Activated naive CD4-positive, alpha-beta T cell treated with anti-CD3 and anti-CD28 coated beads, Interleukin-2, amount 50 U/mL, for 72 hours (primary cell): ENCODE measurements around the gene RGS16. TPM values are rescaled to one million over a fixed set of nuclear protein-coding genes. Genes with fewer than 3 reads are reported as not detected.
A peak's percentile ranks its signal among the peaks of the same experiment; 100 is the strongest.

Experiments used
- ATAC-seq, 2 donors: fragments of 150-1000 bp; cut with Tn5 transposase; 2 replicates each; pipeline ENCODE4 v1.10.0; 2021; ENCODE audit warnings: mild to moderate bottlenecking in 2 of 2, moderate library complexity in 2 of 2
- DNase-seq, 2 donors: peaks; one replicate each; pipeline ENCODE4 v3.0.0; 2021 to 2022; ENCODE audit warnings: low spot score in 2 of 2
- H3K27ac Mint-ChIP-seq, 2 donors: one replicate each; pipeline ENCODE4 v1.8.0; 2022; ENCODE audit warnings: mild to moderate bottlenecking in 2 of 2, mixed read lengths in 2 of 2
- H3K36me3 Mint-ChIP-seq, 2 donors: one replicate each; pipeline ENCODE4 v1.8.0; 2022; ENCODE audit warnings: mixed read lengths in 2 of 2
- H3K9me3 Mint-ChIP-seq, 2 donors: one replicate each; pipeline ENCODE4 v1.8.0; 2022; ENCODE audit warnings: mixed read lengths in 2 of 2
- total RNA-seq, 2 donors: library from RNA; stranded (reverse); gene quantifications; one replicate each; pipeline ENCODE4 v1.2.3, GENCODE V29; 2022

RGS16 gene
- 10 to 100 TPM; 36.0 to 64.5 TPM for total RNA-seq

DNA sequence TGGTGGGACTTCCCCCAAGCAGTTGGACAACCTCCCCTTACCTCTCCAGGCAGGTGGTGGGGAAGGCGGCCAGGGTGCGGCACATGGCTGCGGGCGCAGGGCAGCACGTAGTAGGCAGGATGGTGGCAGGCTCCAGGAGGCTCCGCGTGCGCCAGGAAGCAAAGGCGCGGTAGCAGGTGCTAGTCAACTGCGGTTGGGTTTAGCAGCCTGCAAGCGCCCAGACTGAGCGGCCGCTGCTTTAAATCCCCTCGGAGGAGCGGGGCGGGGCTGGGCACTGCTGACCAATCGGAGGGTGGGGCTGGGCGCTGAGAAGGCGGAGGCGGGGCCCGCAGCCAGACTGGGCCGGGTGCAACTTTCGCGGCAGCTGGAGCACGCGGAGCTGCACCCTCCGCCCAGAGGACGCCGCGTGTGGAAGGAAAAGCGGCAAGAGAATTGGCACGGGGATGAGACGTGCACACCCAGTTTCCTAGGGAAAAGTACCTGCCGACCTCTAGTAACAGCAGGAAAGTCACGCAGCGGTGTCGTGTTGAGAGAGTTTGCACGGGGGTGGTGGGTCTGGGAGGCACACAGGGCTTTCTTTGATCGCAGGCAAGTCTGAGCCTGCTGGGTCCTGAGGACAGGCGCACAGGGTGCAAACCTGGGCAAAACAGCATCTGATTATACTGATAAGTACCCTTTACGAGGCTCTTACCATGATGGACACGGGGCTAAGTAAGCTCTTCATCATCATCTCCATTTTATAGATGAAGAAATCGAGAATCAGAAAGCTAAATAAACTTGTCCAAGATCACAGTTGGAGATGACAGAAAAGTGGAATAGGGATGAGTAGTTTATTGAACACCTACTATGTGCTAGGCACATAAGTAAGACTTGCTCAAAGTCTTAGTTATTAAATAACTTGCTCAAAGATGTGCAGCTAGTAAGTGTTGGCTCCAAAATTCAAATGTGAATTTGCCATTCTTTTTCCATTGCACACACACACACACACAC is at the start of gene RGS16:
Gene RGS16, minus strand, starts transcription at position 215 of the 990 bp plus-strand sequence. Its CDS starts 130 bp downstream, at position 85.
- H3K27ac Mint-ChIP-seq = no peak within 1 kb of the TSS
- ATAC-seq = peak; percentile 87 to 92
- H3K9me3 Mint-ChIP-seq = no peaks in the 10 kb centered on the region
- H3K36me3 Mint-ChIP-seq = peaks cover 5 to 6% of the 10 kb centered on the region in 2 donors
- DNase-seq = peak; percentile 93 to 96

DNA sequence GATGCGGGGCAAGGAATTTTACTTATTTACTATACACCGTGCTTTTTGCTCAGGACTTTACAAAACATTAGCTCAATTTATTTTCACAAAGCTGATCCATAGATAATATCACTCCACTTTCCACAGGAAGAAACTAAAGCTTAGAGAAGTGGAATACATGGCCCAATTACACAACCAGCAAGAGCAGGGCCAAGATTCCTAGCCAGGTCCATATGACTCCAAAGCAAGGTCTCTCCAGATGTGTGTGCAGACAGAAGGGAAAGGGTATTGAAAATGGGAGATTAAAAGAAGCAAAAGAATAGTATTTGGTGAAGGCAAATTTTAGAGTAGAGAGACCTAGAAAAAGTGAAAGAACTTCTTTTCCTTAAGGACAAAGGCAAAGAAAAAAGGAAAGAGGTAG is 49.8 kb upstream of the RGS16 start:
- no peak overlapping the region for H3K27ac Mint-ChIP-seq
- H3K9me3 Mint-ChIP-seq = no peaks in the 10 kb centered on the region
- no peaks in the 10 kb centered on the region for H3K36me3 Mint-ChIP-seq
- DNase-seq = no peak
- no peak for ATAC-seq

- no peak for ATAC-seq
Observed at GRCh38 chr1:182652933-182653332, 48.7 kb upstream of the RGS16 start.

GRCh38 chr1:182651339-182651724 is 47.1 kb upstream of the RGS16 start:
- no peak overlapping the region for H3K27ac Mint-ChIP-seq
- no peak for ATAC-seq
- H3K9me3 Mint-ChIP-seq = no peaks in the 10 kb centered on the region
- DNase-seq = no peak
- H3K36me3 Mint-ChIP-seq = no peaks in the 10 kb centered on the region

More at GRCh38 chr1:182652933-182653332, 48.7 kb upstream of the RGS16 start:
- no peak overlapping the region for H3K27ac Mint-ChIP-seq
- no peaks in the 10 kb centered on the region for H3K36me3 Mint-ChIP-seq
- DNase-seq = no peak
- no peaks in the 10 kb centered on the region for H3K9me3 Mint-ChIP-seq

DNA sequence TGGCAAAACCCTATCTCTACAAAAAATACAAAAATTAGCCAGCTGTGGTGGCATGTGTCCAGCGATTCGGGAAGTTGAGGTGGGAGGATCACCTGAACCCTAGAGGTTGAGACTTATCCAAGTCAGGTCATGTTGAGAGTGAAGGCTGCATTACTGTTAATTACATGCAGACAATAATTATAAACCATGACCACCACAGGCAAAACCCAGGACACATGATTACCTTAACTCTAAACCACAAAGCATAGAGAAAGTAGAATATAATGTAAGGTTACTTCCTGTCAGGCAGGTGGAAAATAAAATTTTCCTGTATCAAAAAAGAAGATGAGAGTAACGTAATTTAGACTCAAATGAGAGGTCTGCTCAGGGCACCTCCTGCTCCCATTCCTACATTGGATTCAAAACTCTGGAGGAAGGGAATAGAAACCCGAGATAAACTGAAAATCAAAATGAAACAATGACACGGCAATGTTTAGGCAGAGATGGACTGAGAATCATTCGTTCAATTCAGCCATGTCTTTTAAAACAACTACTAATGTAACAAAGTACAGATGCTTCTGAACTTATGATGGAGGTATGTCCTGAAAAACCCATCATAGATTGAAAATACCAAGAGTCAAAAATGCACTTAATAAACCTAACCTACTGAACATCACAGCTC is 46.6 kb upstream of the RGS16 start:
- no peaks in the 10 kb centered on the region for H3K36me3 Mint-ChIP-seq
- DNase-seq (no peak), ATAC-seq (no peak)
- no peak overlapping the region for H3K27ac Mint-ChIP-seq
- H3K9me3 Mint-ChIP-seq = no peaks in the 10 kb centered on the region

- Mint-ChIP-seq H3K27ac (no peak overlapping the region), H3K9me3 (peaks cover 0 to 4% of the 10 kb centered on the region in 2 donors), H3K36me3 (peaks cover 0 to under 1% of the 10 kb centered on the region in 2 donors)
- ATAC-seq = no peak
- DNase-seq = no peak
Observed at GRCh38 chr1:182649041-182649440, 44.9 kb upstream of the RGS16 start.

DNA sequence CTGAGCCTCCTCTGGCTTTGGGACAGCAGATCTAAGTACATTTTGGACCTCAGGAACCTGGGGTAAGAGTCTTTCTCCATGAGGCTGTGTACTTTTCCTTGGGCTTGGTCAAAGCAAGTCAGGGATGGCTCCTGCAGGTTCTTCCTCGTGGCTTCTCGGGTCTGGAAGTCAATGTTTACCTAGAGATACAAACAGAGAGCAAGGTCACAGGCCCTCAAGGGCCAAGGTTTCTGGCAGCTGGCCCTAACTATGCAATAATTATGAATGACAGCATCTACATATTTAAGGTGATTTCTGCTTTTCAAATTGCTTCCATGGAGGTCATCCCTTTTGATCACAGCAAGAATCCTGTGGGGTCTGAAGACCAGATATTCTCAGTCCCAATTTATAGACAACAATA is 42.5 kb upstream of the RGS16 start:
- DNase-seq (no peak), ATAC-seq (no peak)
- Mint-ChIP-seq H3K9me3 (peaks cover 0 to 13% of the 10 kb centered on the region in 2 donors), H3K27ac (no peak overlapping the region), H3K36me3 (peaks cover 4 to 6% of the 10 kb centered on the region in 2 donors)

GRCh38 chr1:182644886-182645285 is 40.7 kb upstream of the RGS16 start:
- no peak overlapping the region for H3K27ac Mint-ChIP-seq
- peaks cover 0 to 13% of the 10 kb centered on the region in 2 donors for H3K9me3 Mint-ChIP-seq
- DNase-seq (no peak), ATAC-seq (no peak)
- peaks cover 4 to 6% of the 10 kb centered on the region in 2 donors for H3K36me3 Mint-ChIP-seq

DNA sequence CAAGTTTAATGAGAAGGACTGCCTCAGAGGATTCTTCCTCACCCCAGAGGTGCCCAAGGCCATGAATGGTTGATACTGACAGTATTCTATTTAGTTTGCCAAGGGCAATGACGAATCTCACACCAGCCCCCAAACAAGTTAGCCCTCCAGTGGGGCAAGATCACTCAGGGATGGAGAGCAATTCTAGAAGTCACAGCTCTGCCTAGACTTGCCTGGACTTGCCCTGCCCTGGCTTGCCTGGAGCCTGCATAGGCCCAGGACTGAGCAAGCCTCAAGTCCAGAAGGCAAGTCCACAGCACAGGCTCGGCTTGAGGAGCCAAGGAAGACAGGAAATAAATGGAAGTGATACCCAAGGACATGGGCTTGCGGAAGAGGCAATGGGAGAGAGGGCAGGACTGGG is 39.5 kb upstream of the RGS16 start:
- no peak for DNase-seq
- Mint-ChIP-seq H3K9me3 (peaks cover 0 to 13% of the 10 kb centered on the region in 2 donors), H3K36me3 (peaks cover 4 to 6% of the 10 kb centered on the region in 2 donors), H3K27ac (peak overlapping the region in 1 of 2 donors; percentile 21)
- no peak for ATAC-seq

DNA sequence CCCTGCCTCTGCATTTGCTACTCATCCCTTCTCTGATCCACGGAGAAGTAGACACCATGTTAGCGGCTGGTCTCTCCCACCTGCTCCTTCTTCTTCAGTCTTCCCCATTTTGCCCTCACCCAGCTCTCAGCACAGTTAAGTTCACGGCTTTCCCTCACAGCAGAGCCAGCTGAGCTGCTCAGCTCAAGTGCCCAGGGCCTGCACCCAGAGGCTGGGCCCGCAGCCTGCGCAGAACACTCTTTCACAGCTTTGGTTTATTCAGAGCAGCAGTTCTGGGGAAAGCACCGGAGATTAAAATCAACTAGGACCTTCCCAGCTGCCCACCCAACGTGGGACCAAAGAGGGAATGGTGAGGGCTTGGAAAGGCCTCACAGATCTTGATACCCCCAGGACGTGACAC is 38.3 kb upstream of the RGS16 start:
- Mint-ChIP-seq H3K36me3 (peaks cover 4 to 6% of the 10 kb centered on the region in 2 donors), H3K27ac (peak overlapping the region; percentile 2 to 90), H3K9me3 (peaks cover 0 to 13% of the 10 kb centered on the region in 2 donors)
- ATAC-seq (no peak), DNase-seq (no peak)

DNA sequence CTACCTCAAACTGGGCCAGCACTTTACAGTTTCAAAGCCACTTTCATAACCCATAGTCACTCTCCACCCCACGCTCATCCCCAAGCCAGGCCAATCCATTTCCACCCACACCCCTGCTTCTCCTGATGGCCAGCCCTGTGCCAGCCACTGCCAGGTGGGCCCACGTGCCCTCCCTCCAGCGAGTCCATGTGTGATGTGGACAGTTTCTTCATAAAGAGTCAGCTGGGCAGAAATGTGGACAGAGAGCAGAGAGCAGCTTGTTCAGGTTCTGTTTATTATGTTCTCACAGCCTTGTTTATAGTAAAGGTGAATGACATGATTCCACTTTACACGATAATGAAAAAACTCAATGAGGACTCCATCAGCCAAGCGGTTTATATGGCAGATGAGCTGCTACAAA is 37.4 kb upstream of the RGS16 start:
- ATAC-seq (no peak), DNase-seq (no peak)
- Mint-ChIP-seq H3K36me3 (peaks cover 4 to 6% of the 10 kb centered on the region in 2 donors), H3K9me3 (peaks cover 0 to 13% of the 10 kb centered on the region in 2 donors), H3K27ac (no peak overlapping the region)

DNA sequence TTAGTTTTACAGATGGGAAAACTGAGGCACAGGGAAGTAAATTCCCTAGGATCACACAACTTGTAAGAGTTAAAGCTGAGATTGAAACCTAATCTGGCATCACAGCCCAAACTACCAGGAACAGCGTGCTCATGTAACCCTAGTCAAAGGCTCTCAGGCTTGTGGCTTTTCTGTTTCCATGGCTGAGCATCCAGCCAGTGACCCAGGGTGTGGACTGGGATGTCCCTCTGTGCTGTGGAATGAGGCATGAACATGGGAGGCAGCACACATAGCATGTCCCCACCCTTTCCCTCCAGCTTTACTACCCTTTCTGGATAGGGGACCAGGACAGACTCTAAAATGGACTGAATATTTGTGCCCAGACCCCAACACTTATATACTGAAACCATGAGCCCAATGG is 35.1 kb upstream of the RGS16 start:
- ATAC-seq (no peak), DNase-seq (no peak)
- Mint-ChIP-seq H3K36me3 (peaks cover 4 to 6% of the 10 kb centered on the region in 2 donors), H3K27ac (no peak overlapping the region), H3K9me3 (peaks cover 0 to 9% of the 10 kb centered on the region in 2 donors)

- ATAC-seq = no peak
- H3K9me3 Mint-ChIP-seq = peaks cover 0 to 2% of the 10 kb centered on the region in 2 donors
- no peak for DNase-seq
- H3K36me3 Mint-ChIP-seq = no peaks in the 10 kb centered on the region
- H3K27ac Mint-ChIP-seq = no peak overlapping the region
Observed at GRCh38 chr1:182637769-182638168, 33.6 kb upstream of the RGS16 start.

GRCh38 chr1:182635871-182636270 is 31.7 kb upstream of the RGS16 start:
- DNase-seq = no peak
- ATAC-seq = no peak
- Mint-ChIP-seq H3K27ac (no peak overlapping the region), H3K36me3 (no peaks in the 10 kb centered on the region), H3K9me3 (no peaks in the 10 kb centered on the region)

- no peak overlapping the region for H3K27ac Mint-ChIP-seq
- ATAC-seq (no peak), DNase-seq (no peak)
- no peaks in the 10 kb centered on the region for H3K9me3 Mint-ChIP-seq
- H3K36me3 Mint-ChIP-seq = no peaks in the 10 kb centered on the region
Observed at GRCh38 chr1:182634306-182635072, 30.3 kb upstream of the RGS16 start.

- no peaks in the 10 kb centered on the region for H3K9me3 Mint-ChIP-seq
- DNase-seq = no peak
- no peak overlapping the region for H3K27ac Mint-ChIP-seq
- ATAC-seq = no peak
- no peaks in the 10 kb centered on the region for H3K36me3 Mint-ChIP-seq
Observed at GRCh38 chr1:182633657-182634281, 29.6 kb upstream of the RGS16 start.
